ENCODE measurements around the gene UGT1A10.

The UGT1A10 gene

GRCh38 chr2:233712611-233713261, 76.5 kb downstream of the UGT1A10 start, which contains the start of gene UGT1A5:
UGT1A5 (plus strand) TSS chr2:233712907; CDS start chr2:233712992, 85 bp downstream.
- H2AK5ac ChIP-seq (ENCODE audit: low read length), result no peak within 1 kb of the TSS
- H3K23ac ChIP-seq (ENCODE audit: low read length), result no peak within 1 kb of the TSS
- no peak for DNase-seq
- no peaks in the 10 kb centered on the region for H3K79me2 ChIP-seq (ENCODE audit: control insufficient read depth, insufficient read depth, low read length)
- no peak within 1 kb of the TSS for H3K9ac ChIP-seq (ENCODE audit: low read length)
- H3K27me3 ChIP-seq (ENCODE audit: insufficient read depth, low read length, poor library complexity), result no peaks in the 10 kb centered on the region
- no peak within 1 kb of the TSS for H2BK15ac ChIP-seq (replicated peaks; ENCODE audit: low read depth)
- WGBS (ENCODE audit: extremely low coverage, insufficient coverage, low lambda C conversion rate), result no CpG with 5 or more reads among the region's 14 CpGs
- no peak within 1 kb of the TSS for H3K18ac ChIP-seq (ENCODE audit: low read length)
- no peak within 1 kb of the TSS for H2BK5ac ChIP-seq (ENCODE audit: low read length)
- no peak within 1 kb of the TSS for H3K4me2 ChIP-seq (ENCODE audit: low read length)
- no peak within 1 kb of the TSS for H3K27ac ChIP-seq (ENCODE audit: low read depth, low read length)
- no peak within 1 kb of the TSS for H4K5ac ChIP-seq (ENCODE audit: low read length)
- no peaks in the 10 kb centered on the region for H3K4me1 ChIP-seq (ENCODE audit: control insufficient read depth, low read depth, low read length)
- no peaks in the 10 kb centered on the region for H3K36me3 ChIP-seq (ENCODE audit: control insufficient read depth, insufficient read depth, low read length)
- no peak within 1 kb of the TSS for H3K56ac ChIP-seq (ENCODE audit: low read length)
- H3K79me1 ChIP-seq (ENCODE audit: low read length), result no peaks in the 10 kb centered on the region
- H2BK120ac ChIP-seq (ENCODE audit: low read depth, low read length), result no peak within 1 kb of the TSS
- no peak within 1 kb of the TSS for H3K4ac ChIP-seq (ENCODE audit: low read depth, low read length)
- no peak within 1 kb of the TSS for H4K8ac ChIP-seq (ENCODE audit: low read depth, low read length)
- H3K4me3 ChIP-seq (ENCODE audit: low read length), result no peak within 1 kb of the TSS

GRCh38 chr2:233713262-233713615, 77.0 kb downstream of the UGT1A10 start:
- Histone ChIP-seq H3K4ac (ENCODE audit: low read depth, low read length) (no peak overlapping the region), H3K4me2 (ENCODE audit: low read length) (no peak overlapping the region), H2AK5ac (ENCODE audit: low read length) (no peak overlapping the region), H3K9ac (ENCODE audit: low read length) (no peak overlapping the region), H3K79me1 (ENCODE audit: low read length) (no peaks in the 10 kb centered on the region), H4K8ac (ENCODE audit: low read depth, low read length) (no peak overlapping the region), H4K5ac (ENCODE audit: low read length) (no peak overlapping the region), H3K23ac (ENCODE audit: low read length) (no peak overlapping the region), H3K56ac (ENCODE audit: low read length) (no peak overlapping the region), H3K36me3 (ENCODE audit: control insufficient read depth, insufficient read depth, low read length) (no peaks in the 10 kb centered on the region), H3K4me3 (ENCODE audit: low read length) (no peak overlapping the region), H2BK5ac (ENCODE audit: low read length) (no peak overlapping the region), H3K4me1 (ENCODE audit: control insufficient read depth, low read depth, low read length) (no peaks in the 10 kb centered on the region), H3K27ac (ENCODE audit: low read depth, low read length) (no peak overlapping the region), H3K27me3 (ENCODE audit: insufficient read depth, low read length, poor library complexity) (no peaks in the 10 kb centered on the region), H2BK120ac (ENCODE audit: low read depth, low read length) (no peak overlapping the region), H3K79me2 (ENCODE audit: control insufficient read depth, insufficient read depth, low read length) (no peaks in the 10 kb centered on the region), H2BK15ac (replicated peaks; ENCODE audit: low read depth) (no peak overlapping the region), H3K18ac (ENCODE audit: low read length) (no peak overlapping the region)
- no peak for DNase-seq
- no CpG with 5 or more reads among the region's 7 CpGs for WGBS (ENCODE audit: extremely low coverage, insufficient coverage, low lambda C conversion rate)

GRCh38 chr2:233714121-233714520, 77.9 kb downstream of the UGT1A10 start:
- Histone ChIP-seq H3K9ac (ENCODE audit: low read length) (no peak overlapping the region), H3K36me3 (ENCODE audit: control insufficient read depth, insufficient read depth, low read length) (no peaks in the 10 kb centered on the region), H3K79me2 (ENCODE audit: control insufficient read depth, insufficient read depth, low read length) (no peaks in the 10 kb centered on the region), H3K4me1 (ENCODE audit: control insufficient read depth, low read depth, low read length) (no peaks in the 10 kb centered on the region), H3K4me3 (ENCODE audit: low read length) (no peak overlapping the region), H3K4me2 (ENCODE audit: low read length) (no peak overlapping the region), H3K18ac (ENCODE audit: low read length) (no peak overlapping the region), H3K4ac (ENCODE audit: low read depth, low read length) (no peak overlapping the region), H2BK120ac (ENCODE audit: low read depth, low read length) (no peak overlapping the region), H3K27me3 (ENCODE audit: insufficient read depth, low read length, poor library complexity) (no peaks in the 10 kb centered on the region), H2BK5ac (ENCODE audit: low read length) (no peak overlapping the region), H3K56ac (ENCODE audit: low read length) (no peak overlapping the region), H3K23ac (ENCODE audit: low read length) (no peak overlapping the region), H2AK5ac (ENCODE audit: low read length) (no peak overlapping the region), H3K27ac (ENCODE audit: low read depth, low read length) (no peak overlapping the region), H4K5ac (ENCODE audit: low read length) (no peak overlapping the region), H3K79me1 (ENCODE audit: low read length) (no peaks in the 10 kb centered on the region), H2BK15ac (replicated peaks; ENCODE audit: low read depth) (no peak overlapping the region), H4K8ac (ENCODE audit: low read depth, low read length) (no peak overlapping the region)
- WGBS (ENCODE audit: extremely low coverage, insufficient coverage, low lambda C conversion rate), result no CpG with 5 or more reads among the region's 2 CpGs
- no peak for DNase-seq

- Histone ChIP-seq H3K27ac (ENCODE audit: low read depth, low read length) (no peak within 1 kb of the TSS), H4K8ac (ENCODE audit: low read depth, low read length) (no peak within 1 kb of the TSS), H3K27me3 (ENCODE audit: insufficient read depth, low read length, poor library complexity) (no peaks in the 10 kb centered on the region), H3K4me1 (ENCODE audit: control insufficient read depth, low read depth, low read length) (no peaks in the 10 kb centered on the region), H3K4me3 (ENCODE audit: low read length) (no peak within 1 kb of the TSS), H3K56ac (ENCODE audit: low read length) (no peak within 1 kb of the TSS), H3K4me2 (ENCODE audit: low read length) (no peak within 1 kb of the TSS), H3K4ac (ENCODE audit: low read depth, low read length) (no peak within 1 kb of the TSS), H3K18ac (ENCODE audit: low read length) (no peak within 1 kb of the TSS), H3K9ac (ENCODE audit: low read length) (no peak within 1 kb of the TSS), H4K5ac (ENCODE audit: low read length) (no peak within 1 kb of the TSS), H3K36me3 (ENCODE audit: control insufficient read depth, insufficient read depth, low read length) (no peaks in the 10 kb centered on the region), H2BK120ac (ENCODE audit: low read depth, low read length) (no peak within 1 kb of the TSS), H2BK5ac (ENCODE audit: low read length) (no peak within 1 kb of the TSS), H2BK15ac (replicated peaks; ENCODE audit: low read depth) (no peak within 1 kb of the TSS), H3K23ac (ENCODE audit: low read length) (no peak within 1 kb of the TSS), H2AK5ac (ENCODE audit: low read length) (no peak within 1 kb of the TSS), H3K79me1 (ENCODE audit: low read length) (no peaks in the 10 kb centered on the region), H3K79me2 (ENCODE audit: control insufficient read depth, insufficient read depth, low read length) (no peaks in the 10 kb centered on the region)
- no peak for DNase-seq
- no CpG with 5 or more reads among the region's 7 CpGs for WGBS (ENCODE audit: extremely low coverage, insufficient coverage, low lambda C conversion rate)
Measured at GRCh38 chr2:233718552-233718951, 82.3 kb downstream of the UGT1A10 start, which contains the start of gene UGT1A4. UGT1A4 (plus strand) TSS chr2:233718736; CDS start chr2:233718821, 85 bp downstream.

GRCh38 chr2:233728723-233729301, 92.6 kb downstream of the UGT1A10 start, which contains the start of gene UGT1A3:
UGT1A3 (plus strand) TSS chr2:233729042; CDS start chr2:233729127, 85 bp downstream.
- Histone ChIP-seq H4K8ac (ENCODE audit: low read depth, low read length) (no peak within 1 kb of the TSS), H2BK15ac (replicated peaks; ENCODE audit: low read depth) (no peak within 1 kb of the TSS), H3K4me1 (ENCODE audit: control insufficient read depth, low read depth, low read length) (no peaks in the 10 kb centered on the region), H3K23ac (ENCODE audit: low read length) (no peak within 1 kb of the TSS), H3K79me1 (ENCODE audit: low read length) (no peaks in the 10 kb centered on the region), H2AK5ac (ENCODE audit: low read length) (no peak within 1 kb of the TSS), H3K27ac (ENCODE audit: low read depth, low read length) (no peak within 1 kb of the TSS), H3K4me2 (ENCODE audit: low read length) (no peak within 1 kb of the TSS), H3K18ac (ENCODE audit: low read length) (no peak within 1 kb of the TSS), H3K79me2 (ENCODE audit: control insufficient read depth, insufficient read depth, low read length) (no peaks in the 10 kb centered on the region), H3K9ac (ENCODE audit: low read length) (no peak within 1 kb of the TSS), H2BK120ac (ENCODE audit: low read depth, low read length) (no peak within 1 kb of the TSS), H3K36me3 (ENCODE audit: control insufficient read depth, insufficient read depth, low read length) (no peaks in the 10 kb centered on the region), H2BK5ac (ENCODE audit: low read length) (no peak within 1 kb of the TSS), H3K27me3 (ENCODE audit: insufficient read depth, low read length, poor library complexity) (no peaks in the 10 kb centered on the region), H4K5ac (ENCODE audit: low read length) (no peak within 1 kb of the TSS), H3K4me3 (ENCODE audit: low read length) (no peak within 1 kb of the TSS), H3K56ac (ENCODE audit: low read length) (no peak within 1 kb of the TSS), H3K4ac (ENCODE audit: low read depth, low read length) (no peak within 1 kb of the TSS)
- no CpG with 5 or more reads among the region's 8 CpGs for WGBS (ENCODE audit: extremely low coverage, insufficient coverage, low lambda C conversion rate)
- no peak for DNase-seq
